HUES48 (cell line): ENCODE measurements around the gene ZP3.
"Not testable (repeated sequence)": the region's sequence is repeated elsewhere in the genome, so short reads cannot be mapped to it uniquely, and the experiment has no call there.

Experiments
- H3K27ac ChIP-seq: one replicate; pipeline ENCODE4 v1.7.0; 2013; ENCODE audit warnings: low read depth, low read length, inconsistent platforms
- H3K27me3 ChIP-seq: 2 replicates; pipeline ENCODE4 v1.6.1; 2013; ENCODE audit warnings: mild to moderate bottlenecking, low read length; ENCODE audit not compliant: control insufficient read depth, insufficient read depth
- H3K36me3 ChIP-seq: 2 replicates; pipeline ENCODE4 v1.6.1; 2013; ENCODE audit warnings: low read length; ENCODE audit not compliant: control insufficient read depth, insufficient read depth
- H3K4me1 ChIP-seq: 2 replicates; pipeline ENCODE4 v1.6.1; 2013; ENCODE audit warnings: mild to moderate bottlenecking, low read length; ENCODE audit not compliant: control insufficient read depth, insufficient read depth
- H3K4me3 ChIP-seq: 2 replicates; pipeline ENCODE4 v1.5.1; 2013; ENCODE audit warnings: mild to moderate bottlenecking, low read depth, low read length
- H3K9ac ChIP-seq: 2 replicates; pipeline ENCODE4 v1.6.1; 2013; ENCODE audit warnings: mild to moderate bottlenecking, low read depth, low read length, moderate library complexity
- H3K9me3 ChIP-seq: 2 replicates; pipeline ENCODE4 v1.6.1; 2013; ENCODE audit warnings: low read length; ENCODE audit not compliant: control insufficient read depth, insufficient read depth

ZP3 gene

GRCh38 chr7:76473097-76473496 is 48.3 kb downstream of the ZP3 start:
- not testable (repeated sequence) for H3K27me3 ChIP-seq, H3K27ac ChIP-seq, H3K9me3 ChIP-seq, H3K9ac ChIP-seq, H3K4me3 ChIP-seq, H3K4me1 ChIP-seq, H3K36me3 ChIP-seq

DNA sequence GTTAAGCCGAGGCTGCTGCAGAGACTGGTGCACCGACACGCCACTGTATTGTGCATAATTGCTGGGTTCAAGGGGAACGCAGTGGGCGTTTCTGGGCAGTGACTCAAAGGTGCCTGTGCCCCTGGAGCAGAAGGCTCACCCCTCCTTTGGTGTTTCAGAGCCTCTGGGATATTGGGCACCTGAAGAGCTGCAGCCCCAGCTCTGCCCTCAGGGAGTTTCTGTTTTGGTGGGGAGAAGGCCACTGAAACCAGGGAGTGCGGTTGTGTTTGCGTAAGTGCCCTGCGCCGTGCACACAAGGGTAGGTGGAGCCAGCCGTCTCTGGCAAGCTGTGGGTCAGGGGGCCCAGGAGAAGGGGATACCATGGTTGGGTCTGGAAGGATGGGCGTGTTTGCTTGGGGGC is 51.5 kb downstream of the ZP3 start:
- H3K9me3 ChIP-seq, H3K36me3 ChIP-seq, H3K4me3 ChIP-seq, H3K27ac ChIP-seq, H3K4me1 ChIP-seq, H3K9ac ChIP-seq, H3K27me3 ChIP-seq: not testable (repeated sequence)

DNA sequence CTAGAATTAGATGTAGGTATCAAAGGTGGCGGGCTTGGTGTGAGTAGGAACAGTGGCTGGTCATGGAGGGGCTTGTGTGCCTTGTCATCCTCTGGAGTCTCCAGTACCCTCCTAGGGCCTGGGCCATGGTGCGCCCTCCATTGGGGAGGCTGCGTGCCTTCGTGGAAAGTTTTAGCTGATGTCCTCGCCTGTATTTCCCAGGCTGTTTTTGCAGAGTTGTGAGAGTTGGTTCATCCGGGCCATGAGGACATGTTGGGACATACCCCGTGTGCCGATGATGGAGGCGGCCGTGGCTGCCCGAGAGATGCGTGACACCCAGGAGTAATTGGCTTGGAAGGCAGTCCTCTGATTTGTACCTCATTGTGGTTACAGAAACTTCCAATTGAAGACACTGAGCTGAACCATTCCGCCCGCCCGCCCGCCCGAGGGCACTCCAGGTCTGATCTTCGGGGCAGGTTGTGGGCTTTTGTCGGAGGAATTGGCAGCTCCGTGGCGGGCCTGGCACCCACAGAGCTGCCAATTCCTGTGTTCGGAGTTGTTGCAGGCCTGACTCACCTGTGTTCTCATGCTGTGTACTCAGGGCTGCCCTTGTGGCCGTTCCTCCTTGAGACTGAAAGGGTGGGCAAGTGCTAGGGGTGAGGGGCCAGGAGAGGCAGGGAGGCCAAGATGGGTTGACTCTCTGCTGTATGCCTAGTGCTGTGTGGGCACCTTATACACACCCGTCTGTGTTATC is 52.2 kb downstream of the ZP3 start:
- not testable (repeated sequence) for H3K4me1 ChIP-seq, H3K9me3 ChIP-seq, H3K4me3 ChIP-seq, H3K9ac ChIP-seq, H3K36me3 ChIP-seq, H3K27ac ChIP-seq, H3K27me3 ChIP-seq

DNA sequence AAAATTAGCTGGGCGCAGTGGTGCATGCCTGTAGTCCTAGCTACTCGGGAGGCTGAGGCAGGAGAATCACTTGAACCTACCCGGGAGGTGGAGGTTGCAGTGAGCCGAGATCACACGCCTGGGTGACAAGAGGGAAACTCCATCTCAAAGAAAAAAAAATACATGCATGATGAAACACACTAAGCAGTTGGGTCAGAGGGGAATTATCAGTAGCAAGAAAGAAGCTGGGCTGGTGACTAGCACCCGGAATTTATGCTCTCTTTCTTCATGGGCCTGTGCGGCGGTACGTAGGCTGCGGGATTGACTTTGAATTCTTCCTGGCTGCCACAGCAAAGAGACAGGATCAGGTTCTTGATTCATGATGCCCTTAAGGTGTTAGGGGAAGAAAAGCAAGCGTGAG is 54.9 kb downstream of the ZP3 start:
- not testable (repeated sequence) for H3K4me1 ChIP-seq, H3K27me3 ChIP-seq, H3K4me3 ChIP-seq, H3K27ac ChIP-seq, H3K9me3 ChIP-seq, H3K9ac ChIP-seq
- H3K36me3 ChIP-seq, result peaks cover 11% of the 10 kb centered on the region

- peaks cover 11% of the 10 kb centered on the region for H3K36me3 ChIP-seq
- H3K4me1 ChIP-seq, H3K9me3 ChIP-seq, H3K27me3 ChIP-seq, H3K9ac ChIP-seq, H3K27ac ChIP-seq, H3K4me3 ChIP-seq: not testable (repeated sequence)
Observed at GRCh38 chr7:76480403-76481253, 55.9 kb downstream of the ZP3 start.

DNA sequence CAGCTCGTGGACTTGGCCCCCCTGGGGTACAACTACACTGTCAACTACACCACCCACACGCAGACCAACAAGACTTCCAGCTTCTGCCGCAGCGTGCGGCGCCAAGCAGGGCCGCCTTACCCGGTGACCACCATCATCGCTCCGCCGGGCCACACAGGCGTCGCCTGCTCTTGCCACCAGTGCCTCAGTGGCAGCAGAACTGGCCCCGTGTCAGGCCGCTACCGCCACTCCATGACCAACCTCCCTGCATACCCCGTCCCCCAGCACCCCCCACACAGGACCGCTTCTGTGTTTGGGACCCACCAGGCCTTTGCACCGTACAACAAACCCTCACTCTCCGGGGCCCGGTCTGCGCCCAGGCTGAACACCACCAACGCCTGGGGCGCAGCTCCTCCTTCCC is 57.9 kb downstream of the ZP3 start:
- peaks cover 11% of the 10 kb centered on the region for H3K36me3 ChIP-seq
- H3K4me3 ChIP-seq, H3K4me1 ChIP-seq, H3K9ac ChIP-seq, H3K9me3 ChIP-seq, H3K27ac ChIP-seq, H3K27me3 ChIP-seq: not testable (repeated sequence)

DNA sequence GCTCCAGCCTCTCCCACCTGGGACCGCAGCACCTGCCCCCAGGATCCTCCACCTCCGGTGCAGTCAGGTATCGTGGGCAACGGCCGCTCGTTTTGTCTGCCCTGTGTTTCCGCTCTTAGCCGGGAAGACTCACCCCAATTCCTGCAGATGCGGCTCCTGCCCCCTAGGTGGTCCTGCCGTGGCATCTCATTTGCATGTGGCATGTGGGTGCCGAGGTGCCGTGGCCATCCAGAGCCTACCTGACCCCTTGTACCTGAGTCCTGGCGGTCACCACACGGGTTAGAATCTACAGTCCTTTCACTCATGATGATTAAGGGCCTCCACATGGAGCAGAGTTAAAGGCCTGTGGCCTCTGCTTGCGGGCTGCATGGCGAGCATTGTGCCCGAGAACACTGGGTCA is 58.3 kb downstream of the ZP3 start:
- H3K27ac ChIP-seq, H3K9ac ChIP-seq, H3K9me3 ChIP-seq, H3K4me1 ChIP-seq, H3K27me3 ChIP-seq, H3K4me3 ChIP-seq: not testable (repeated sequence)
- H3K36me3 ChIP-seq, result peaks cover 11% of the 10 kb centered on the region

DNA sequence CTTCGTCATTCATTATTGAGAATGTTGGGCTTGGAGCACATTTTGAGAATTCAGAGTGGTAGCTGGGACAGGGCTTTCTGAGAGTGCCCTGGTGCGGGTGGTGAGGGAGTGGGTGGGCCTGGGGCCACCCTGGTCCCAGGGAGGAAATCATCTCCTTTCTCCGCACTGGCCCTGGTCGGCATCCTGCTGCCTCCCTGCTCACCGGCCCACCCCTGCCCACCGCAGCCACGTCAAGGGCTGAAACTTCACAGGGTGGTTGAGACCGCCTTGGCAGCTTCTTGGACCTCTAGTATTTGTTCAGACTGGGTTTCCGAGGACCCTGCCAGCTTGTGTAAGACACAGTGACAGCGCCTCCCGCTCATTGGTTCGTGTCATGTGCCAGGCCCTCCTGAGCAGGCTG is 59.7 kb downstream of the ZP3 start:
- not testable (repeated sequence) for H3K4me1 ChIP-seq, H3K4me3 ChIP-seq, H3K9ac ChIP-seq, H3K9me3 ChIP-seq, H3K27ac ChIP-seq, H3K27me3 ChIP-seq
- peaks cover 11% of the 10 kb centered on the region for H3K36me3 ChIP-seq

DNA sequence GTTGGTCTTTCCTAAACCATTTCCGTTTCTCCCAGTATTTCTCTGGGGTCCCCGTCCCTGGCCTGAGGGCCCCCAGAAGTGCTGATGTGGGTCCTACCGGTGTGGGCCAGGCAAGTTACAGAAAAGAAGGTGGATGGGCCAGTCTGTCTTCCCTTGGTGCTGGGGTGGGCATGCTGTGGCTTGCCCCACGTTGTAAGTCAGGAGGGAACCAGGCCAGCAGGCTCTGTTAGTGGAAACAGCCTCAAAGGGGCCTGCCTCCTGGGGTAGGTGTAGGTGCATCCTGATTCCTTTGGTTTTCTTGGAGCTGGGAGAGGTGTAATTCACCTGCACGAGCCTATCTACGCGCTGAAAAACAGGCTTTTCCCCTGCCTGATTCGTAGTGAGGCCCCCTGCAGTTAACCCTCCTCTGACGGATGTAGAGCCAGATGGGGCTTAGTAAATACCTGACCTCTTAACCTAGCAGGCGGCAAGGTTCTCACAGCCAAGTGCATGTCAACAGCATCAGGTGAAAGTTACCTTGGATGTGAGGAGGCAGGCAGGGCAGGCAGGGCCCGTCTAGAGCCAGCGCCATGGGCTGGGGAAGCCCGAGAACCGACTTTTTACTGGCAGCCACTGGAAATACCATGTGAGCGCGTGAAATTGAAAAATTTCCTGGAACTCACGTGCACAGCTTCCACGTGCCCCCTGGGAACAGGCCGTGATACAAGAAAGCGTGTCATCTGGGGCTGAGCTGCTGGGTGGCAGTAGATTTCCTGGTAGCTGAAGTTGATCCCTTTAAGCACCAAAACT is 61.3 kb downstream of the ZP3 start:
- not testable (repeated sequence) for H3K4me1 ChIP-seq, H3K4me3 ChIP-seq, H3K27ac ChIP-seq, H3K27me3 ChIP-seq, H3K9me3 ChIP-seq, H3K9ac ChIP-seq
- peaks cover 11% of the 10 kb centered on the region for H3K36me3 ChIP-seq

- not testable (repeated sequence) for H3K4me1 ChIP-seq, H3K9me3 ChIP-seq, H3K27me3 ChIP-seq, H3K27ac ChIP-seq, H3K4me3 ChIP-seq, H3K9ac ChIP-seq
- H3K36me3 ChIP-seq, result peaks cover 11% of the 10 kb centered on the region
Observed at GRCh38 chr7:76486618-76487017, 61.9 kb downstream of the ZP3 start.

DNA sequence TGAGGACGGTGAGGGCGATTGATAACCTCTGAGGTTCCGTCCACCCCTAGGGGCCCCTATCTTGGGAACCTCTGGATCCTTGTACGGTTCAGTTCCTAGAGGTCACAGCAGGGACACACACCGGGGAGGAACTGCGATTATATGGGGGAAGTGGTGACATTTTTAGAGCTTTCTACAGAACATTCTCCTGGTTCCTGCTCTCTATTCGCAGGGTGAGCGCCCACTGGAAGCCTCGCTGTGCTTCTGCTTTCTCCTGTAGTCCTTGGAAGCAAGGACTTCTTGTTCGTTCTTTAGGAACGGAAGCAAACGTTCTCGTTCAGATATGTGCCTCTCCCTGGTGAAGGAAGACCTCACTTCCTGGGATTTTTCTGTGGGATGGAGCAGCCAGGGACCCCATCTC is 63.2 kb downstream of the ZP3 start:
- H3K27me3 ChIP-seq, H3K9ac ChIP-seq, H3K4me1 ChIP-seq, H3K36me3 ChIP-seq, H3K4me3 ChIP-seq, H3K27ac ChIP-seq, H3K9me3 ChIP-seq: not testable (repeated sequence)
